Upper lobe of left lung (tissue), 6 donors: ENCODE results near the gene LARGE1. TPM values are rescaled to one million over a fixed set of nuclear protein-coding genes. Genes with fewer than 3 reads are reported as not detected.
"Not testable (repeated sequence)": the region's sequence is repeated elsewhere in the genome, so short reads cannot be mapped to it uniquely, and the experiment has no call there.

Experiments used
- ATAC-seq, 2 donors: fragments of 200-7000 bp; cut with Tn5 transposase; one replicate each; pipeline ENCODE4 v1.9.1; 2022; ENCODE audit warnings: mild to moderate bottlenecking in 2 of 2, moderate library complexity in 2 of 2; ENCODE audit not compliant: low FRiP score in 2 of 2
- DNase-seq, 2 donors: peaks; one replicate each; pipeline ENCODE4 v3.0.0-alpha.2; 2019 to 2020
- H3K27ac ChIP-seq, 4 donors: fragments of 200-600 bp; sonication (generic); one replicate each; pipeline ENCODE4 v1.5.1; 2016 to 2019
- H3K27me3 ChIP-seq, 4 donors: fragments of 200-600 bp; sonication (generic); one replicate each; pipeline ENCODE4 v1.5.1; 2017 to 2019
- H3K36me3 ChIP-seq, 4 donors: fragments of 200-600 bp; sonication (generic); one replicate each; pipeline ENCODE4 v1.5.1; 2016 to 2019
- H3K4me1 ChIP-seq, 4 donors: fragments of 200-600 bp; sonication (generic); one replicate each; pipeline ENCODE4 v1.5.1; 2018 to 2019
- H3K4me3 ChIP-seq, 4 donors: fragments of 200-600 bp; sonication (generic); one replicate each; pipeline ENCODE4 v1.5.1; 2017 to 2019; ENCODE audit warnings: mild to moderate bottlenecking in 2 of 4, moderate library complexity in 1 of 4
- H3K9me3 ChIP-seq, 4 donors: fragments of 200-600 bp; sonication (generic); one replicate each; pipeline ENCODE4 v1.5.1; 2018 to 2019
- CTCF ChIP-seq, 6 experiments: fragments of 450-650 bp in 4 of 6; fragments of 200-600 bp in 2 of 6; sonication (generic) in 2 of 6; IDR thresholded peaks; one replicate each; pipeline ENCODE4 v1.5.1; 2016 to 2019; ENCODE audit warnings: antibody characterized with exemption in 6 of 6
- EP300 ChIP-seq, 4 donors: sonication (generic); formaldehyde crosslinking; IDR thresholded peaks; one replicate each; pipeline ENCODE4 v1.5.1; 2017; ENCODE audit warnings: antibody characterized with exemption in 4 of 4, control low read depth in 2 of 4
- POLR2A ChIP-seq, 4 donors: fragments of 450-650 bp; IDR thresholded peaks; one replicate each; pipeline ENCODE4 v1.5.1; 2016 to 2017; ENCODE audit warnings: antibody characterized with exemption in 4 of 4, mild to moderate bottlenecking in 2 of 4
- POLR2AphosphoS5 ChIP-seq, 2 donors: sonication (generic); formaldehyde crosslinking; IDR thresholded peaks; one replicate each; pipeline ENCODE4 v1.5.1; 2017; ENCODE audit warnings: antibody characterized with exemption in 2 of 2
- WGBS, 2 donors: methylation state at CpG; one replicate each; pipeline ENCODE4 v1.1.5; 2017 to 2018; 5-methylcytosine and 5-hydroxymethylcytosine counted together
- total RNA-seq, 6 donors: library from RNA; depleted of rRNA in 4 of 6; stranded (reverse); fragments of >200 nt in 4 of 6; gene quantifications; one replicate each; pipeline versions ENCODE4 v1.1.0 to v1.2.1, GENCODE V29; 2016 to 2021
- donor health status: DM: no; HTN: no; CAD: no; lungs with moderate emphysema.
- donor health status: DM: no; HTN: yes; CAD: no; lungs with severe emphysema.

Gene LARGE1
- total RNA-seq, 6 donors from 2014 or later = 14.0 to 56.6 (median 25.3) TPM

DNA sequence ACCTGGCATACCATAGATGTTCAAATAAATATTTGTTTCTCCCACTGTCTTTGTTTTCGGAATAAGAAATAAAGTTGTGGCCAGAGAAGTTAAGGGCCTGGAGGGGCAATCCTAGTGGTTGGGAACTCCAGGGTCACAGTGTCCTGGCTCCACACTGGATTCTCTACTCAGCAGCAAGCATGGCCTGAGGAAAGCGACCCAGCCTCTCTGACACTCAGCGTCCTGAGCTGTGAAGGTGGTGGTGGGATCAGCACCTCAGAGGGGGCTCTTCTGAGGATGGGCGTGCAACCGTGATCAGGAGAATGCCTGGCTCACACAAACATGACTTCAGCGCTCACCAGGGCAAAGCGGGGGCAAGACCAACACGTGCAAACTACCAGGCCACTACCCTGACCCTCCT is 59.9 kb downstream of the LARGE1 start:
- no peak for TF ChIP-seq EP300 (IDR thresholded peaks at IDR 0.05)
- TF ChIP-seq CTCF (IDR thresholded peaks at IDR 0.05) = no peak
- TF ChIP-seq POLR2AphosphoS5 (IDR thresholded peaks at IDR 0.05) = no peak
- TF ChIP-seq POLR2A (IDR thresholded peaks at IDR 0.05) = no peak
- Histone ChIP-seq H3K9me3 (no peaks in the 10 kb centered on the region), H3K36me3 (no peaks in the 10 kb centered on the region), H3K27ac (no peak overlapping the region), H3K27me3 (no peaks in the 10 kb centered on the region), H3K4me3 (no peak overlapping the region), H3K4me1 (peaks cover 0 to 20% (median 0%) of the 10 kb centered on the region in 4 donors)
- DNase-seq = no peak
- no peak for ATAC-seq
- WGBS, 2 donors = 93 to 98% methylated on average over 3 to 8 of the region's 8 CpGs

- no peak for ATAC-seq
- Histone ChIP-seq H3K36me3 (no peaks in the 10 kb centered on the region), H3K4me1 (peaks cover 0 to 14% (median 2%) of the 10 kb centered on the region in 4 donors), H3K27me3 (no peaks in the 10 kb centered on the region), H3K9me3 (no peaks in the 10 kb centered on the region), H3K27ac (no peak overlapping the region), H3K4me3 (no peak overlapping the region)
- 90 to 97% methylated on average over 6 of the region's 6 CpGs for WGBS, 2 donors
- no peak for DNase-seq
- no peak for TF ChIP-seq CTCF (IDR thresholded peaks at IDR 0.05)
- no peak for TF ChIP-seq EP300 (IDR thresholded peaks at IDR 0.05)
- no peak for TF ChIP-seq POLR2A (IDR thresholded peaks at IDR 0.05)
- TF ChIP-seq POLR2AphosphoS5 (IDR thresholded peaks at IDR 0.05) = no peak
Measured at GRCh38 chr22:33859311-33859710, 61.0 kb downstream of the LARGE1 start.

GRCh38 chr22:33858653-33859052 is 61.6 kb downstream of the LARGE1 start:
- not testable (repeated sequence) for H3K27me3 ChIP-seq, ATAC-seq, H3K9me3 ChIP-seq, H3K36me3 ChIP-seq, H3K27ac ChIP-seq, H3K4me3 ChIP-seq, DNase-seq
- WGBS, 2 donors = 83 to 88% methylated on average over 5 of the region's 5 CpGs
- H3K4me1 ChIP-seq = peaks cover 0 to 14% (median 4%) of the 10 kb centered on the region in 4 donors

DNA sequence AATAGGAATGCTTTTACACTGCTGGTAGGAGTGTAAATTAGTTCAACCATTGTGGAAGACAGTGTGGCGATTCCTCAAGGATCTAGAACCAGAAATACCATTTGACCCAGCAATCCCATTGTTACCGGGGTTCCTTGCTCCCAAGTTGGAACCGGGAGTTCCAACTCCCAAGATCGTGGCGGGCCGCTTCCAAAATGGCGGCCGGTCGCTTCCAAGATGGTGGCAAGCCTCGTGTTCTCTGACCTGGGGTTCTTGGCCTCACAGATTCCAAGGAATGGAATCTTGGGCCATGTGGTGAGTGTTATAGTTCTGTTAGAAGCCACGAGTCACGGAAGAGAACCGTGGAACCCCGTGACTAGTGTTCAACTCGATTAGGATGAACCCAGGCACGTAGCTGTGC is 62.5 kb downstream of the LARGE1 start:
- not testable (repeated sequence) for H3K27ac ChIP-seq, H3K9me3 ChIP-seq, H3K4me3 ChIP-seq, H3K27me3 ChIP-seq, ATAC-seq, H3K36me3 ChIP-seq
- H3K4me1 ChIP-seq = peaks cover 7 to 21% (median 10%) of the 10 kb centered on the region in 4 donors
- WGBS, 2 donors = 95 to 96% methylated on average over 16 of the region's 16 CpGs
- peak in 1 of 2 donors; percentile 50 for DNase-seq

DNA sequence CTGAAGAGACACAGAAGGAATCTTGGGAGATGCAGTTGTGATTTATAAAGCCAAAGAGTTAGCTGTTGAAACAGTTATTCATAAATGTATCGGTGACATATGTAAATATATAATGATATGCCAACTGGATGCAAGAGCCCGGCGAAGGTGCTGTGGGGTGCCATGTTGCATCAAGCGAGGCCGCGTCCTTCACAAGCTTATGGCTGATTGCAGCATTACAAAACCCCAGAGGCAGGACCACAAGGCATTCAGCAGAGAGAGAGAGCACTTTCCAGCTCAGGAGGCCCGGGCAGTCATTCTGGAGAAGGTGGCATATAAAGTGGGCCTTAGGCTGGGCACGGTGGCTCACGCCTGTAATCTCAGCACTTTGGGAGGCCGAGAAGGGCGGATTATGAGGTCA is 65.6 kb downstream of the LARGE1 start:
- TF ChIP-seq POLR2A (IDR thresholded peaks at IDR 0.05) (no peak), POLR2AphosphoS5 (IDR thresholded peaks at IDR 0.05) (no peak), CTCF (IDR thresholded peaks at IDR 0.05) (no peak), EP300 (IDR thresholded peaks at IDR 0.05) (no peak)
- Histone ChIP-seq H3K4me1 (peaks cover 12 to 22% (median 13%) of the 10 kb centered on the region in 4 donors), H3K27me3 (no peaks in the 10 kb centered on the region), H3K9me3 (no peaks in the 10 kb centered on the region), H3K36me3 (no peaks in the 10 kb centered on the region), H3K4me3 (no peak overlapping the region), H3K27ac (peak overlapping the region in 1 of 4 donors; percentile 79)
- ATAC-seq = no peak
- 97 to 98% methylated on average over 11 of the region's 11 CpGs for WGBS, 2 donors
- no peak for DNase-seq
